GM18868 (cell line): ENCODE data around the gene HPCAL1.

Source experiments
- ATAC-seq: cut with Tn5 transposase; IDR thresholded peaks from one replicate; pipeline ENCODE4 v1.9.1; 2021; ENCODE audit warnings: mild to moderate bottlenecking, moderate library complexity; ENCODE audit not compliant: unreplicated experiment

The HPCAL1 gene

DNA sequence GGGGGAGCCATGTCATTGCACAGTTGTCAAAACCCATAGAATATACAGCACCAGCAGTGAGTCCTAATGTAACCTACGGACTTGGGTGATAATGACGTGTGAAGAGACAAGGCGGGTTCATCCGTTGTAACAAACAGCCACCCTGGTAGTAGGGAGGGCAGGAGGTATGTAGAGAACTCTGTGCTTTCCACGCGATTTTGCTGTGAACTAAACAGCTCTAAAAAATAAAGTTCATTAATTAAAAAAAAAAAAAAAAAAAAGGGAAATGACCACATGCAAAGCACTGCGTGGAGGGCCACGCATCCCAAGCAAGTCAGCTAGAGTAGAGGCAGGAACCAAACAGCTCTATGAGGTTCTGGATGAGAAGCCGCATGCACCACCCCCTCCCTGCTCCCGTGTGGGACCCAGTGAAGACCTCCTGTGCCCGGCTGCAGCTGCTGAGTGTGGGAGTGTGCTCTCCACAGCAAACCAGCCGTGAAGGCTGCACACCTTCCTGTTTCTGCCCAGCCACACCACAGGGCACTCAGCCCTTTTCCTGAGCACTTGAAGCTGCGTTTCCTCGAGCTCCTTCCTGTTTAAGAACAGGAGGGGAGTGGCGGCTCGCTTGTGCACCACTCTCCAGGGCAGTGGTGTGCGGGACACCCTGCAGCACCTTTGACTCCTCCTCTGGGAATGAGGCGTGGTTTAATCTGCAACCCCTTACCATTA, 79.8 kb downstream of the HPCAL1 start:
- peak; percentile 48 for ATAC-seq

- no peak for ATAC-seq
These were observed 81.4 kb downstream of the HPCAL1 start for GRCh38 chr2:10383960-10384734.

DNA sequence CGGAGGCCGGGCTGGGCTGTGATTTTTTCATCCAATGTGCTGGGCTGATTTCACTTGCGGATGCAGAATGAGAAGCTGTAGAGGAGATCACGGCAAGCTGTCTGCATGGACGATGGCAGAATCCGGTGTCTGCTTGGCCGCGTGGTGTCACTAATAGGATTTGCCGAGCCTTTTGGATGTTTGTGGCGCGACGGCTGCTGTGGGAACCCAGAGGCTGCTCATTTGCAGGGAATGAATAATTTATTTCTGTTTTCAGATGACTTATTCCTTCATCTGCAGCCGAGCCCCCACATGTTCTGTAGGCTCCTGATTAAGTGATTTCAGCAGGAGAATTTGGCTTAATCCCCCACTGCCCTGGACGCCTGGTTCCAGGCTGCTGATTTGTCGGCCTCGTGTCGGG, 82.8 kb downstream of the HPCAL1 start:
- ATAC-seq, result no peak

- no peak for ATAC-seq
These were observed 83.4 kb downstream of the HPCAL1 start for GRCh38 chr2:10385933-10386773.

- no peak for ATAC-seq
These were observed 84.3 kb downstream of the HPCAL1 start for GRCh38 chr2:10387033-10387432.

DNA sequence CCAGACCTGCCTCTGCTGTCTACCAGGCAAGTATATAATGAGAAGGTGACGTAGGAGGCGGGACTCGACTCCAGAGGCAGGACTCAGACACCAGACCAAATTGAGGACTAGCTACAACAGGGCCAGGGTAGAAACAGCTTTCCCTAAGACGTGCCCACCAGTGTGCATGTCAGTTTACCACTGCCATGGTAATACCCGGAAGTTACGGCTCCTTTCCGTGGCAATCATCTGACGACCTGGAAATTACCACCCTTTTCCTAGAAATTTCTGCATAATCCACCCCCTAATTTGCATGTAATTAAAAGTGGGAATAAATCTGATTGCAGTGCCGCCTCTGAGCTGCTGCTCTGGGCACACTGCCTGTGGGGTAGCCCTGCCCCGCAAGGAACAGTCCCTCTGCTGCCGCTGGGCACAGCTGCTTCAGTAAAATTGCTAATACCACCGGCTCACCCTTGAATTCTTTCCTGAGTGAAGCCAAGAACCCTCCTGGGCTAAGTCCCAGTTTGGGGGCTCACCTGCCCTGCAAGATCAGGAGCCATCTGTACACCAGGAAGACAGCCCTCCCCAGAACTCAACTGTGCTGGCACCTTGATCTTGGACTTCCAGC, 86.4 kb downstream of the HPCAL1 start:
- no peak for ATAC-seq

DNA sequence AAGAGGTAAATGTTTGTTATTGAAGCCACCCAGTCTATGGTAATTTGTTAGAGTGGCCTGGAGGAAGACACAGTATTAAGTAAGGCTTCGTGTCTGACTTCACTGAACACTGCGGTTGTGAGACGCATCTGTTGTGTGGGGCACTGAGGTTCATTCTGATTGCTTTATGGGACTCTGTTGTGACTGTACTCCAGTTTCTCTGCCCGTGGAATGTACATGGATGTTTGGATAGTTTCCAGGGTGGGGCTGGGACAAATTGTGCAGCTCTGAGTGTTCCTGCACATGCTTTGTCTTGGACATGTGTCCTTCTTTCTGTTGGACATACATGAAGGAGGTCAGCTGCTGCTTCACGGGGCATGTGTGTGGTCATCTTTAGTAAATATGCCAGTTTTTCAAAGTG, 86.9 kb downstream of the HPCAL1 start:
- ATAC-seq, result no peak

DNA sequence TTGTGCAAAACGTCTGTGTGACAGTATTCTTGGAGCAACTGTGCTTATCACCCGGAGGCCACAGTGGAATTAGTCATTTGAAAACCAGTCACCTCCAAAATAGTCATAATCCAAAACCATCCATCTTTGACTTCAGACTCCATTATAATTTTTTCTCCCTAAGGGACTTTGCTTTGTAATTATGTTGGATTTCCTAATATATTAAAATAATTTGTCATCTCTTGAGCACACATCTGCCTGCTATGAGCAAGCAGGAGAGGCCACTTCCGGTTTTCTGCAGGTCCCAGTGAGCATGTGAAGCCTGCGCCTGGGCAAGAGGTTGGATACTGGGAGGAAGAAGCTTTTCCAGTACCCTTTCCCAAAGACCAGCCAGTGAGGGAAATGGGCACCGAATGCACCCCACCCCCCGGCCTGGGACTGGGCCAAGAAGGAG, 87.7 kb downstream of the HPCAL1 start:
- ATAC-seq, result no peak

- no peak for ATAC-seq
These were observed 89.4 kb downstream of the HPCAL1 start for GRCh38 chr2:10392100-10392499.

GRCh38 chr2:10392548-10392947, 89.8 kb downstream of the HPCAL1 start:
- no peak for ATAC-seq

- no peak for ATAC-seq
These were observed 90.4 kb downstream of the HPCAL1 start for GRCh38 chr2:10392951-10393639.

DNA sequence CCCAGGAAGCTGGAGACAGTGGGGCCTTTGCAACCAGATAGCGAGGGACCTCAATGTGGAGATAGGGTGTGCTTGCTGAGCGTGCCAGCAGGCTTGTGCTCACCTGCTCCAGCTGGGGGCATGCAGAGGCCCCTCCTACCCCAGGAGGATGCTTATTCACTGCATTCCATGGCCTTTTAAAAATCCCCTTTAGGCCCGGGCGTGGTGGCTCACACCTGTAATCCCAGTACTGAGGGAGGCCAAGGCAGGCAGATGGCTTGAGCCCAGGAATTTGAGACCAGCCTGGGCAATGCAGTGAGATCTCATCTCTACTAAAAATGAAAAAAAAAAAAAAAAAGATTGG, 90.9 kb downstream of the HPCAL1 start:
- ATAC-seq, result no peak

DNA sequence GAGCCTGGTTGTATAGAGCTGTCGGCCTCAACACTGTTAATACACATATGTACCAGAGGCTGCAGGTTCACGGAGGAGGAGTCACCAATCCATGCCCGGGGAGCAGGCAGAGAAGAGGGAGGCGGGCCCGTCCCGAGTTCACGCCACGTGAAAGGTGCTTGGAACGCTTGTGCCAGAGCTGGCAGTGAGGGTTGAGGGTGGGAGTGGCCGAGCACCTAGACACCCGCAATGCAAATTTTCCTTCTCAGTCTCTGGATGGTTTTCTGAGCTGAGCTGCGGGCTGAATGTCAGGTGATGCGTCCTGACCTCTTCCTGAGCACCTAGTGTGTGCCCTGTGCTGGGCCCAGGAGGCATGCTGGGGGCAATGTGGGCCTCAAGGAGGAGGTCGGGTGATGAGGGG, 93.2 kb downstream of the HPCAL1 start:
- ATAC-seq, result no peak

GRCh38 chr2:10396464-10396863, 93.8 kb downstream of the HPCAL1 start:
- ATAC-seq, result no peak

- no peak for ATAC-seq
These were observed 94.7 kb downstream of the HPCAL1 start for GRCh38 chr2:10397297-10397875.

DNA sequence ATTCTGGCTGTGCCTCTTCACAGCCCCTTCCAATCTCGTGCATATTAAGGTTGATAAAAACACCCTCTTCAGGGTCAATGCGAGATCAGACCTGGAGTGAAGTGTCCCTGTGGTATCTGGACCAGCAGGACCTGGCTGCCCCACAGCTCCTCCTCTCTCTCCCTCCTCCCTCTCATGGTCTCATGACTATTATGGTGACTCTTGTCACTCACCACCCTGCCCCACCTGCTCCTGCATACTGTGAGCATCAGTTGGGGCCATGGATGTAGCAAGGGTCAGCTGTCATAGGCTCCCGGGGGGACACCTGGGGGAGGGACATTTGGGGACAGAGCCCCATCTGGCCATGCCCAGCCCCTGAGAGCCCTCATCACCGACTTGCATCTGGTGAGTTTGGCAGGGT, 95.2 kb downstream of the HPCAL1 start:
- no peak for ATAC-seq

GRCh38 chr2:10398496-10398895, 95.8 kb downstream of the HPCAL1 start:
- no peak for ATAC-seq

DNA sequence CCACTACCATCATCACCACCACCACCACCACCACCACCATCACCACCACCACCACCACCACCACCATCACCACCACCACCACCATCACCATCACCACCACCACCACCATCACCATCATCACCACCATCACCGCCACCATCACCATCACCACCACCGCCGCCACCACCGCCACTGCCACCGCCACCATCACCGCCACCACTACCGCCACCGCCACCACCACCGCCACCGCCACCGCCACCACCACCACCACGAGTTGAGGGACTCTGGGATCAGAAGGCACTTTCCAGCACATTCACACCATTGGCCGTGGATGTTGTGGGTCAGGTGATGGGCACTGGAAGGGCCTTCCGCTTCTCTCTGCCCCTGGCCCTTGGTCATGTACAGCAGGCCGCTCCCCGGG, 96.7 kb downstream of the HPCAL1 start:
- no peak for ATAC-seq

- no peak for ATAC-seq
These were observed 97.3 kb downstream of the HPCAL1 start for GRCh38 chr2:10400002-10400401.

GRCh38 chr2:10400568-10400977, 97.9 kb downstream of the HPCAL1 start:
- ATAC-seq, result no peak
